H9 (cell line): ENCODE results near the gene RPRD2. TPM values are rescaled to one million over a fixed set of nuclear protein-coding genes. Genes with fewer than 3 reads are reported as not detected.

Experiments
- DNase-seq: peaks from one replicate; pipeline ENCODE4 v3.0.0-alpha.2; 2017
- H2AFZ ChIP-seq: one replicate; pipeline ENCODE4 v1.6.1; 2013; ENCODE audit warnings: mild to moderate bottlenecking, low read length, control low read depth, moderate library complexity
- H2AK5ac ChIP-seq: 2 replicates; pipeline ENCODE4 v1.6.1; 2013; ENCODE audit warnings: low read length, control low read depth, mixed read lengths; ENCODE audit not compliant: insufficient read length
- H2BK120ac ChIP-seq: one replicate; pipeline ENCODE4 v1.6.1; 2013; ENCODE audit warnings: low read depth, mild to moderate bottlenecking, low read length, control low read depth, inconsistent platforms; ENCODE audit not compliant: poor library complexity, severe bottlenecking
- H2BK12ac ChIP-seq: 2 replicates; pipeline ENCODE4 v1.6.1; 2013; ENCODE audit warnings: low read length, control low read depth, mixed read lengths, low read depth; ENCODE audit not compliant: insufficient read length
- H2BK15ac ChIP-seq: 2 replicates; pipeline ENCODE4 v1.6.1; 2013; ENCODE audit warnings: low read depth, low read length, control low read depth
- H2BK20ac ChIP-seq: one replicate; pipeline ENCODE4 v1.6.1; 2013; ENCODE audit warnings: low read depth, mild to moderate bottlenecking, low read length, control low read depth, inconsistent platforms; ENCODE audit not compliant: poor library complexity, severe bottlenecking
- H2BK5ac ChIP-seq: 2 replicates; pipeline ENCODE4 v1.6.1; 2013; ENCODE audit warnings: low read length, control low read depth, mixed read lengths; ENCODE audit not compliant: insufficient read length
- H3K14ac ChIP-seq: 2 replicates; pipeline ENCODE4 v1.6.1; 2013; ENCODE audit warnings: low read length, control low read depth; ENCODE audit not compliant: insufficient read depth
- H3K18ac ChIP-seq: 2 replicates; pipeline ENCODE4 v1.6.1; 2013; ENCODE audit warnings: low read depth, mild to moderate bottlenecking, mixed read lengths, low read length, control low read depth; ENCODE audit not compliant: insufficient read length
- H3K23ac ChIP-seq: 2 replicates; pipeline ENCODE4 v1.6.1; 2013; ENCODE audit warnings: low read length, control low read depth, mixed read lengths, low read depth; ENCODE audit not compliant: insufficient read length
- H3K23me2 ChIP-seq: 2 replicates; pipeline ENCODE4 v1.6.1; 2013; ENCODE audit warnings: low read depth, mild to moderate bottlenecking, mixed read lengths, low read length, control low read depth; ENCODE audit not compliant: insufficient read length, poor library complexity, severe bottlenecking
- H3K27ac ChIP-seq: 2 replicates; pipeline ENCODE4 v1.5.1; 2013; ENCODE audit warnings: low read length, control low read depth, mixed read lengths, low read depth; ENCODE audit not compliant: insufficient read length
- H3K27me3 ChIP-seq: 2 replicates; pipeline ENCODE4 v1.6.1; 2013; ENCODE audit warnings: low read length, control low read depth, inconsistent platforms; ENCODE audit not compliant: insufficient read depth
- H3K4ac ChIP-seq: 2 replicates; pipeline ENCODE4 v1.6.1; 2013; ENCODE audit warnings: low read depth, mild to moderate bottlenecking, control low read depth, inconsistent platforms, low read length, moderate library complexity
- H3K4me1 ChIP-seq: 2 replicates; pipeline ENCODE4 v1.6.1; 2013; ENCODE audit warnings: low read length, control low read depth, inconsistent platforms; ENCODE audit not compliant: insufficient read depth
- H3K4me2 ChIP-seq: 2 replicates; pipeline ENCODE4 v1.6.1; 2013; ENCODE audit warnings: low read length, control low read depth, mixed read lengths; ENCODE audit not compliant: insufficient read length, insufficient read depth
- H3K56ac ChIP-seq: 2 replicates; pipeline ENCODE4 v1.6.1; 2013; ENCODE audit warnings: low read depth, mild to moderate bottlenecking, mixed read lengths, low read length, control low read depth; ENCODE audit not compliant: insufficient read length
- H3K79me1 ChIP-seq: 2 replicates; pipeline ENCODE4 v1.6.1; 2013; ENCODE audit warnings: low read depth, mild to moderate bottlenecking, moderate library complexity, low read length, control low read depth, inconsistent platforms; ENCODE audit not compliant: insufficient read depth, poor library complexity, severe bottlenecking
- H3K79me2 ChIP-seq: 2 replicates; pipeline ENCODE4 v1.6.1; 2013; ENCODE audit warnings: low read length, control low read depth, inconsistent platforms; ENCODE audit not compliant: insufficient read depth
- H3K9ac ChIP-seq: 2 replicates; pipeline ENCODE4 v1.6.1; 2013; ENCODE audit warnings: low read length, control low read depth, mixed read lengths; ENCODE audit not compliant: insufficient read length; ENCODE audit errors: extremely low read depth
- H3K9me3 ChIP-seq: one replicate; pipeline ENCODE4 v1.6.1; 2013; ENCODE audit warnings: low read depth, low read length, inconsistent platforms; ENCODE audit not compliant: control insufficient read depth
- H3T11ph ChIP-seq: one replicate; pipeline ENCODE4 v1.6.1; 2013; ENCODE audit warnings: mild to moderate bottlenecking, low read length, control low read depth, inconsistent platforms
- H4K20me1 ChIP-seq: one replicate; pipeline ENCODE4 v1.6.1; 2013; ENCODE audit not compliant: control insufficient read depth, insufficient read length, insufficient read depth
- H4K5ac ChIP-seq: 2 replicates; pipeline ENCODE4 v1.6.1; 2013; ENCODE audit warnings: low read depth, mild to moderate bottlenecking, mixed read lengths, low read length, control low read depth; ENCODE audit not compliant: insufficient read length
- H4K8ac ChIP-seq: replicated peaks from 2 replicates; pipeline ENCODE4 v1.6.1; 2013; ENCODE audit warnings: low read length, control low read depth, mixed read lengths, low read depth; ENCODE audit not compliant: insufficient read length
- H4K91ac ChIP-seq: 2 replicates; pipeline ENCODE4 v1.6.1; 2013; ENCODE audit warnings: low read depth, mild to moderate bottlenecking, moderate library complexity, mixed read lengths, low read length, control low read depth; ENCODE audit not compliant: insufficient read length
- H3K27ac Mint-ChIP-seq, 3 experiments: 2 replicates in 2 of 3; 3 replicates in 1 of 3; pipeline ENCODE4 v1.8.0; 2020 to 2021; ENCODE audit warnings: mixed read lengths in 3 of 3, mild to moderate bottlenecking in 1 of 3, moderate library complexity in 1 of 3
- H3K27me3 Mint-ChIP-seq: 2 replicates; pipeline ENCODE4 v1.8.0; 2021; ENCODE audit warnings: low read depth, mild to moderate bottlenecking, moderate library complexity, mixed read lengths
- H3K36me3 Mint-ChIP-seq, 3 experiments: 2 replicates in 2 of 3; 3 replicates in 1 of 3; pipeline ENCODE4 v1.8.0; 2020 to 2021; ENCODE audit warnings: low read depth in 3 of 3, mixed read lengths in 3 of 3; ENCODE audit not compliant: insufficient read depth in 1 of 3
- H3K4me1 Mint-ChIP-seq, 2 experiments: 2 replicates each; pipeline ENCODE4 v1.8.0; 2020; ENCODE audit warnings: mixed read lengths in 2 of 2
- H3K4me3 Mint-ChIP-seq, 2 experiments: 2 replicates in 1 of 2; 3 replicates in 1 of 2; pipeline ENCODE4 v1.8.0; 2020 to 2021; ENCODE audit warnings: mild to moderate bottlenecking in 2 of 2, mixed read lengths in 2 of 2, moderate library complexity in 1 of 2
- H3K9me3 Mint-ChIP-seq, 2 experiments: 2 replicates in 1 of 2; 3 replicates in 1 of 2; pipeline ENCODE4 v1.8.0; 2020; ENCODE audit warnings: mild to moderate bottlenecking in 2 of 2, mixed read lengths in 2 of 2, moderate library complexity in 1 of 2
- CTCF ChIP-seq: fragments of 200-600 bp; sonication (generic); conservative IDR thresholded peaks from 3 replicates; pipeline ENCODE4 v1.8.0; 2021; ENCODE audit warnings: antibody characterized with exemption, mild to moderate bottlenecking
- WGBS: extraction: QIAGEN DNeasy Blood & Tissue Kit; methylation state at CpG from one replicate; pipeline ENCODE4 v1.1.7; 2013; ENCODE audit warnings: missing lambda C conversion rate, low lambda C conversion rate, mixed read lengths; ENCODE audit not compliant: insufficient read length; ENCODE audit errors: extremely low coverage; 5-methylcytosine and 5-hydroxymethylcytosine counted together
- total RNA-seq: library from RNA; stranded (reverse); gene quantifications from 2 replicates; pipeline ENCODE4 v1.2.1, GENCODE V29; 2021

RPRD2 gene
- total RNA-seq, 1 experiment from 2014 or later, result 39.0 TPM

DNA sequence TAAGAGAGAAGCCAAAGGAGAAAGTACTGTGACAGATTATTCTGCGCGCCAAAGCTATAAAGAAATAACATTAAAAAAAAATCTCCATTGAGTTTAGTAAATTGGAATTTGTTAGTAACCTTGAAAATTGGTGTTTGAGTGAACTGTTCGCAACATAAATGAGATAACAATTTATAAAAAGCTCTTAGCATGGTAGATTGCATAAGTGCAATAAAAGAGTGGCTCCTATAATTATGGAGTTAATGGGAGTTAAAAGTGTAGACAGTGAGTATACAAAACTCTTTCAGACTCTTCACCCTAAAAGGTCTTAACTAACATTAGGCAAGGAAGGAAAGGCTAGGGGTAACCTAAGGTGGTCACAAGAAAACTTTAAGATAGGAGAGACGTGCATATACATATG is 50.6 kb downstream of the RPRD2 start:
- Histone ChIP-seq H3T11ph (no peak overlapping the region), H3K9me3 (no peaks in the 10 kb centered on the region), H2BK15ac (no peak overlapping the region), H3K9ac (no peak overlapping the region), H3K23me2 (no peaks in the 10 kb centered on the region), H2AFZ (no peak overlapping the region), H4K91ac (no peak overlapping the region), H3K27me3 (no peaks in the 10 kb centered on the region), H4K5ac (no peak overlapping the region), H3K56ac (no peak overlapping the region), H3K79me2 (peaks cover 2% of the 10 kb centered on the region; the same call in 1 of the 2 replicates), H3K23ac (no peak overlapping the region), H2AK5ac (no peak overlapping the region), H2BK120ac (no peak overlapping the region), H3K18ac (no peak overlapping the region), H3K4me2 (no peak overlapping the region), H3K79me1 (peaks cover 5% of the 10 kb centered on the region), H3K27ac (no peak overlapping the region), H3K4ac (no peak overlapping the region), H3K14ac (no peak overlapping the region), H2BK12ac (no peak overlapping the region), H4K20me1 (no peaks in the 10 kb centered on the region), H3K4me1 (no peaks in the 10 kb centered on the region; the same call in 1 of the 2 replicates), H2BK5ac (no peak overlapping the region), H2BK20ac (no peak overlapping the region), H4K8ac (no peak overlapping the region)
- no peak for TF ChIP-seq CTCF
- H3K36me3 Mint-ChIP-seq, result peaks cover 3 to 7% (median 6%) of the 10 kb centered on the region in 3 experiments; a peak in 5 of 7 replicates
- H3K4me1 Mint-ChIP-seq, result peaks cover 3 to 4% of the 10 kb centered on the region in 2 experiments; a peak in 2 of 4 replicates
- no peak overlapping the region; a peak in 1 of 7 replicates for H3K27ac Mint-ChIP-seq
- no peak for DNase-seq
- H3K27me3 Mint-ChIP-seq, result no peaks in the 10 kb centered on the region
- WGBS, result no CpG with 5 or more reads among the region's 4 CpGs
- no peaks in the 10 kb centered on the region for H3K9me3 Mint-ChIP-seq
- no peak overlapping the region for H3K4me3 Mint-ChIP-seq
